HEK293T (cell line): ENCODE data around the gene ANKS6.

ENCODE experiments used
- CTCF ChIA-PET: fragments of 350-600 bp; formaldehyde crosslinking; extraction: SDS; loops from one replicate; lab custom pipeline; 2021; ENCODE audit warnings: antibody characterized with exemption, inconsistent platforms; lab: Yijun Ruan, JAX
- POLR2A ChIA-PET: fragments of 350-600 bp; formaldehyde crosslinking; extraction: SDS; loops from one replicate; lab custom pipeline; 2020; ENCODE audit warnings: antibody characterized with exemption, inconsistent platforms; lab: Yijun Ruan, JAX
- DNase-seq: peaks from one replicate; pipeline ENCODE4 v3.0.0; 2012; ENCODE audit warnings: mixed read lengths; ENCODE audit errors: extremely low spot score
- ARNT ChIP-seq: fragments of 450-650 bp; IDR thresholded peaks from 2 replicates; pipeline ENCODE4 v1.6.1; 2017; ENCODE audit warnings: mild to moderate bottlenecking
- BHLHE40 ChIP-seq: fragments of 450-650 bp; IDR thresholded peaks from 2 replicates; pipeline ENCODE4 v1.6.1; 2016; ENCODE audit warnings: mild to moderate bottlenecking, moderate library complexity, borderline replicate concordance
- CTBP1 ChIP-seq: fragments of 450-650 bp; IDR thresholded peaks from 2 replicates; pipeline ENCODE4 v1.6.1; 2016; ENCODE audit warnings: borderline replicate concordance
- ELF4 ChIP-seq: fragments of 450-650 bp; IDR thresholded peaks from 2 replicates; pipeline ENCODE4 v1.6.1; 2017; ENCODE audit warnings: antibody characterized with exemption
- FOXA1 ChIP-seq: fragments of 450-650 bp; IDR thresholded peaks from 2 replicates; pipeline ENCODE4 v1.6.1; 2016; ENCODE audit warnings: mild to moderate bottlenecking
- FOXK2 ChIP-seq: fragments of 450-650 bp; IDR thresholded peaks from 2 replicates; pipeline ENCODE4 v1.6.1; 2016; ENCODE audit warnings: mild to moderate bottlenecking
- FOXM1 ChIP-seq: fragments of 450-650 bp; IDR thresholded peaks from 2 replicates; pipeline ENCODE4 v1.6.1; 2017; ENCODE audit warnings: mild to moderate bottlenecking, borderline replicate concordance
- HDGF ChIP-seq: fragments of 450-650 bp; IDR thresholded peaks from 2 replicates; pipeline ENCODE4 v1.6.1; 2017; ENCODE audit warnings: antibody characterized with exemption, borderline replicate concordance
- L3MBTL2 ChIP-seq: fragments of 450-650 bp; conservative IDR thresholded peaks from 2 replicates; pipeline ENCODE4 v1.6.1; 2016; ENCODE audit warnings: mild to moderate bottlenecking
- LEF1 ChIP-seq: fragments of 450-650 bp; IDR thresholded peaks from 2 replicates; pipeline ENCODE4 v1.6.1; 2017; ENCODE audit warnings: mild to moderate bottlenecking, borderline replicate concordance
- NFRKB ChIP-seq: fragments of 450-650 bp; IDR thresholded peaks from 2 replicates; pipeline ENCODE4 v1.6.1; 2016; ENCODE audit warnings: mild to moderate bottlenecking, moderate library complexity
- PKNOX1 ChIP-seq: fragments of 450-650 bp; IDR thresholded peaks from 2 replicates; pipeline ENCODE4 v1.6.1; 2016
- SP1 ChIP-seq: fragments of 450-650 bp; IDR thresholded peaks from 2 replicates; pipeline ENCODE4 v1.6.1; 2017
- SUZ12 ChIP-seq: fragments of 450-650 bp; IDR thresholded peaks from 2 replicates; pipeline ENCODE4 v1.6.1; 2016; ENCODE audit warnings: mild to moderate bottlenecking
- TARDBP ChIP-seq: fragments of 450-650 bp; IDR thresholded peaks from 2 replicates; pipeline ENCODE4 v1.6.1; 2016
- ZNF384 ChIP-seq: fragments of 450-650 bp; IDR thresholded peaks from 2 replicates; pipeline ENCODE4 v1.6.1; 2016

Gene ANKS6

GRCh38 chr9:98836206-98836605 lies 39.9 kb upstream of the ANKS6 start:
- ChIA-PET POLR2A (no interaction called here), CTCF (interaction anchor here (1.4 kb wide), 1 partner anchor 12 kb away, joined by 6 read pairs; no protein-coding TSS in a partner anchor)
- no peak for TF ChIP-seq ZNF384
- TF ChIP-seq PKNOX1, result no peak
- no peak for TF ChIP-seq ARNT
- TF ChIP-seq SUZ12, result no peak
- no peak for TF ChIP-seq TARDBP
- no peak for TF ChIP-seq ELF4
- TF ChIP-seq BHLHE40, result no peak
- TF ChIP-seq FOXM1, result no peak
- no peak for TF ChIP-seq FOXK2
- TF ChIP-seq CTBP1, result no peak
- TF ChIP-seq HDGF, result no peak
- no peak for TF ChIP-seq LEF1
- no peak for DNase-seq

GRCh38 chr9:98834386-98834785 lies 38.0 kb upstream of the ANKS6 start:
- TF ChIP-seq SUZ12 (no peak), L3MBTL2 (no peak)
- no peak for DNase-seq
- ChIA-PET POLR2A (no interaction called here), CTCF (no interaction called here)

- no peak for DNase-seq
- TF ChIP-seq SP1, result no peak
- TF ChIP-seq CTBP1, result no peak
- no peak for TF ChIP-seq PKNOX1
- no peak for TF ChIP-seq FOXK2
- no peak for TF ChIP-seq SUZ12
- TF ChIP-seq TARDBP, result no peak
- no peak for TF ChIP-seq ZNF384
- no peak for TF ChIP-seq FOXM1
- no peak for TF ChIP-seq BHLHE40
- TF ChIP-seq FOXA1, result no peak
- no peak for TF ChIP-seq LEF1
- TF ChIP-seq L3MBTL2, result no peak
- TF ChIP-seq HDGF, result no peak
- TF ChIP-seq ELF4, result no peak
- TF ChIP-seq NFRKB, result no peak
- TF ChIP-seq ARNT, result no peak
- ChIA-PET CTCF (no interaction called here), POLR2A (interaction anchor here (0.7 kb wide), 1 partner anchor 24 kb away, joined by 3 read pairs; no protein-coding TSS in a partner anchor)
Measured at GRCh38 chr9:98833090-98833956, 37.0 kb upstream of the ANKS6 start.

- ChIA-PET POLR2A (interaction anchor here (0.7 kb wide), 1 partner anchor 23 kb away, joined by 3 read pairs; no protein-coding TSS in a partner anchor), CTCF (interaction anchor here (0.6 kb wide), 1 partner anchor 191 kb away, joined by 5 read pairs; no protein-coding TSS in a partner anchor)
- DNase-seq, result no peak
- TF ChIP-seq CTBP1 (no peak), ZNF384 (no peak), BHLHE40 (no peak), SP1 (no peak), NFRKB (no peak), PKNOX1 (no peak), FOXA1 (no peak), FOXK2 (no peak), LEF1 (no peak), ELF4 (no peak), ARNT (no peak), L3MBTL2 (no peak), HDGF (no peak), FOXM1 (no peak), SUZ12 (no peak)
Measured at GRCh38 chr9:98832768-98833089, 36.4 kb upstream of the ANKS6 start.

GRCh38 chr9:98831696-98832095 lies 35.3 kb upstream of the ANKS6 start:
- no peak for DNase-seq
- ChIA-PET CTCF (no interaction called here), POLR2A (no interaction called here)

More at GRCh38 chr9:98831696-98832095, 35.3 kb upstream of the ANKS6 start:
- no peak for TF ChIP-seq CTBP1
- no peak for TF ChIP-seq FOXM1
- TF ChIP-seq TARDBP, result no peak
- TF ChIP-seq ZNF384, result no peak
- TF ChIP-seq PKNOX1, result no peak
- TF ChIP-seq LEF1, result no peak
- no peak for TF ChIP-seq HDGF
